ENCODE results near the gene ENTPD1. TPM values are rescaled to one million over a fixed set of nuclear protein-coding genes. Genes with fewer than 3 reads are reported as not detected.

ENTPD1 gene
- total and polyA plus RNA-seq, 10 of the 15 experiments (the other 5 are each of a cell fraction or from before 2014, with no cell fraction given), result 110 to 413 (median 161) TPM

DNA sequence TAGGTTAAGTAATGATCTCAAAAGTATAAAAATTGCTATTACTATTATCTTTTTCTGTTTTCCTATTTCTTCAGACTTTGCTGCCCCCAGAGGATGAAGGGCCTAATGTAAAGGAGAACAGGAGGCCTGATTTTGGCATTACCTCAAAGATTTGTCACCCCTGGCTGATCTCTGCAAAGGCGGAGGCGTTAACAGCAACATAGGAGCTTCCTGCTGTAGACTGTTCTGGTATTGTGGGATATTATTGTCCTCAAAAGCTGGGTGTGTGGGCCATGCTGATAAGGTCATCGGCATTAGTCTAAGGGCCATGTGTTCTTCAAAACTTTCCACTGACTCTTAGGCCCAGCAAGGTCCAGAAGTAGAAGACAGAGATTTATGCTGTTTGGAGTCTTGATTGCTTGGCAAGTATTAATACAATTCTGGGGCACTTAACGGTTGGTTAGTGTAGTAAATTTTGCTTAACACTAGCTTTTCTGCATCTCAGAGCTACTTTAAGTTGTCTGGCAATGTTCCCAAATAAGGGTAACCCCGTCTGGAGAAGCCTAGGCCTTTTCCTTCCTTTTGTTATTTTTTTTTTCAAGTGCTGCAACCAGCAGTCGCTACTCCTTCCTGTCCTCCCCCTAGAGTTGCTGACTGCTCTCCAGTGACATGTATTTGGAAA, 14.0 kb upstream of the ENTPD1 start (continued):
- TF ChIP-seq, protein P1, sequence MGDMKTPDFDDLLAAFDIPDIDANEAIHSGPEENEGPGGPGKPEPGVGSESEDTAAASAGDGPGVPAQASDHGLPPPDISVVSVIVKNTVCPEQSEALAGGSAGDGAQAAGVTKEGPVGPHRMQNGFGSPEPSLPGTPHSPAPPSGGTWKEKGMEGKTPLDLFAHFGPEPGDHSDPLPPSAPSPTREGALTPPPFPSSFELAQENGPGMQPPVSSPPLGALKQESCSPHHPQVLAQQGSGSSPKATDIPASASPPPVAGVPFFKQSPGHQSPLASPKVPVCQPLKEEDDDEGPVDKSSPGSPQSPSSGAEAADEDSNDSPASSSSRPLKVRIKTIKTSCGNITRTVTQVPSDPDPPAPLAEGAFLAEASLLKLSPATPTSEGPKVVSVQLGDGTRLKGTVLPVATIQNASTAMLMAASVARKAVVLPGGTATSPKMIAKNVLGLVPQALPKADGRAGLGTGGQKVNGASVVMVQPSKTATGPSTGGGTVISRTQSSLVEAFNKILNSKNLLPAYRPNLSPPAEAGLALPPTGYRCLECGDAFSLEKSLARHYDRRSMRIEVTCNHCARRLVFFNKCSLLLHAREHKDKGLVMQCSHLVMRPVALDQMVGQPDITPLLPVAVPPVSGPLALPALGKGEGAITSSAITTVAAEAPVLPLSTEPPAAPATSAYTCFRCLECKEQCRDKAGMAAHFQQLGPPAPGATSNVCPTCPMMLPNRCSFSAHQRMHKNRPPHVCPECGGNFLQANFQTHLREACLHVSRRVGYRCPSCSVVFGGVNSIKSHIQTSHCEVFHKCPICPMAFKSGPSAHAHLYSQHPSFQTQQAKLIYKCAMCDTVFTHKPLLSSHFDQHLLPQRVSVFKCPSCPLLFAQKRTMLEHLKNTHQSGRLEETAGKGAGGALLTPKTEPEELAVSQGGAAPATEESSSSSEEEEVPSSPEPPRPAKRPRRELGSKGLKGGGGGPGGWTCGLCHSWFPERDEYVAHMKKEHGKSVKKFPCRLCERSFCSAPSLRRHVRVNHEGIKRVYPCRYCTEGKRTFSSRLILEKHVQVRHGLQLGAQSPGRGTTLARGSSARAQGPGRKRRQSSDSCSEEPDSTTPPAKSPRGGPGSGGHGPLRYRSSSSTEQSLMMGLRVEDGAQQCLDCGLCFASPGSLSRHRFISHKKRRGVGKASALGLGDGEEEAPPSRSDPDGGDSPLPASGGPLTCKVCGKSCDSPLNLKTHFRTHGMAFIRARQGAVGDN (IDR thresholded peaks at IDR 0.05), result no peak
- no peak for TF ChIP-seq SREBF2 (IDR thresholded peaks at IDR 0.05; ENCODE audit: low read length)
- TF ChIP-seq EZH2 (IDR thresholded peaks at IDR 0.05; ENCODE audit: borderline replicate concordance, control insufficient read depth, low read depth, low read length), result no peak
- no peak for TF ChIP-seq IKZF2 (IDR thresholded peaks at IDR 0.05)
- TF ChIP-seq KLF5 (IDR thresholded peaks at IDR 0.05; ENCODE audit: partially characterized antibody), result no peak
- no peak for TF ChIP-seq MTA2 (IDR thresholded peaks at IDR 0.05; ENCODE audit: low read depth)
- TF ChIP-seq, protein P2, sequence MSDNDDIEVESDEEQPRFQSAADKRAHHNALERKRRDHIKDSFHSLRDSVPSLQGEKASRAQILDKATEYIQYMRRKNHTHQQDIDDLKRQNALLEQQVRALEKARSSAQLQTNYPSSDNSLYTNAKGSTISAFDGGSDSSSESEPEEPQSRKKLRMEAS (IDR thresholded peaks at IDR 0.05; ENCODE audit: low read depth, low read length), result no peak
- TF ChIP-seq NFXL1 (IDR thresholded peaks at IDR 0.05; ENCODE audit: borderline replicate concordance), result no peak
- TF ChIP-seq BACH1 (IDR thresholded peaks at IDR 0.05; ENCODE audit: borderline replicate concordance), result no peak
- TF ChIP-seq, protein P3, sequence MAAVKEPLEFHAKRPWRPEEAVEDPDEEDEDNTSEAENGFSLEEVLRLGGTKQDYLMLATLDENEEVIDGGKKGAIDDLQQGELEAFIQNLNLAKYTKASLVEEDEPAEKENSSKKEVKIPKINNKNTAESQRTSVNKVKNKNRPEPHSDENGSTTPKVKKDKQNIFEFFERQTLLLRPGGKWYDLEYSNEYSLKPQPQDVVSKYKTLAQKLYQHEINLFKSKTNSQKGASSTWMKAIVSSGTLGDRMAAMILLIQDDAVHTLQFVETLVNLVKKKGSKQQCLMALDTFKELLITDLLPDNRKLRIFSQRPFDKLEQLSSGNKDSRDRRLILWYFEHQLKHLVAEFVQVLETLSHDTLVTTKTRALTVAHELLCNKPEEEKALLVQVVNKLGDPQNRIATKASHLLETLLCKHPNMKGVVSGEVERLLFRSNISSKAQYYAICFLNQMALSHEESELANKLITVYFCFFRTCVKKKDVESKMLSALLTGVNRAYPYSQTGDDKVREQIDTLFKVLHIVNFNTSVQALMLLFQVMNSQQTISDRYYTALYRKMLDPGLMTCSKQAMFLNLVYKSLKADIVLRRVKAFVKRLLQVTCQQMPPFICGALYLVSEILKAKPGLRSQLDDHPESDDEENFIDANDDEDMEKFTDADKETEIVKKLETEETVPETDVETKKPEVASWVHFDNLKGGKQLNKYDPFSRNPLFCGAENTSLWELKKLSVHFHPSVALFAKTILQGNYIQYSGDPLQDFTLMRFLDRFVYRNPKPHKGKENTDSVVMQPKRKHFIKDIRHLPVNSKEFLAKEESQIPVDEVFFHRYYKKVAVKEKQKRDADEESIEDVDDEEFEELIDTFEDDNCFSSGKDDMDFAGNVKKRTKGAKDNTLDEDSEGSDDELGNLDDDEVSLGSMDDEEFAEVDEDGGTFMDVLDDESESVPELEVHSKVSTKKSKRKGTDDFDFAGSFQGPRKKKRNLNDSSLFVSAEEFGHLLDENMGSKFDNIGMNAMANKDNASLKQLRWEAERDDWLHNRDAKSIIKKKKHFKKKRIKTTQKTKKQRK (IDR thresholded peaks at IDR 0.05; ENCODE audit: low read depth, low read length), result no peak
- no peak for TF ChIP-seq PAX8 (IDR thresholded peaks at IDR 0.05)
- no peak for TF ChIP-seq NFYA (IDR thresholded peaks at IDR 0.05; ENCODE audit: borderline replicate concordance, low read depth, low read length)
- TF ChIP-seq HDAC6 (IDR thresholded peaks at IDR 0.05; ENCODE audit: unreplicated experiment), result no peak
- TF ChIP-seq ZSCAN29 (IDR thresholded peaks at IDR 0.05), result no peak
- TF ChIP-seq HDAC2 (IDR thresholded peaks at IDR 0.05), result no peak
- TF ChIP-seq TAF1 (IDR thresholded peaks at IDR 0.05; ENCODE audit: borderline replicate concordance, low read depth, low read length), result 0 out of 2 replicates have a peak, but pooled peaks have one; percentile 13
- no peak for TF ChIP-seq WRNIP1 (IDR thresholded peaks at IDR 0.05; ENCODE audit: borderline replicate concordance, low read depth, low read length)
- TF ChIP-seq STAT1 (conservative IDR thresholded peaks at IDR 0.05), result no peak
- no peak for TF ChIP-seq SP1 (IDR thresholded peaks at IDR 0.05; ENCODE audit: low read depth, low read length)
- no peak for TF ChIP-seq LARP7 (IDR thresholded peaks at IDR 0.05)
- no peak for TF ChIP-seq RAD51 (IDR thresholded peaks at IDR 0.05)
- 0 out of 2 replicates have a peak, but pooled peaks have one; percentile 44 for TF ChIP-seq IRF4 (IDR thresholded peaks at IDR 0.05; ENCODE audit: low read depth, low read length)
- TF ChIP-seq RELA (IDR thresholded peaks at IDR 0.05; ENCODE audit: borderline replicate concordance, partially characterized antibody), result no peak
- TF ChIP-seq RFX5 (IDR thresholded peaks at IDR 0.05; ENCODE audit: low read depth, low read length), result no peak
- no peak for TF ChIP-seq TARDBP (IDR thresholded peaks at IDR 0.05; ENCODE audit: borderline replicate concordance)
- no peak for TF ChIP-seq ZNF217 (IDR thresholded peaks at IDR 0.05)
- TF ChIP-seq MYC (IDR thresholded peaks at IDR 0.05; ENCODE audit: insufficient read depth, insufficient read length, insufficient replicate concordance, low read length, severe bottlenecking), result no peak
